GM12873 (cell line): ENCODE data around the gene AMOTL1.

ENCODE experiments used
- TF ChIP-seq, protein P1 (sequence below): IDR thresholded peaks from 2 replicates; pipeline ENCODE4 v1.5.1; 2012; ENCODE audit warnings: low read depth, mild to moderate bottlenecking, moderate library complexity, low read length, control low read depth; ENCODE audit not compliant: insufficient read depth; ENCODE audit errors: missing control alignments

The AMOTL1 gene

DNA sequence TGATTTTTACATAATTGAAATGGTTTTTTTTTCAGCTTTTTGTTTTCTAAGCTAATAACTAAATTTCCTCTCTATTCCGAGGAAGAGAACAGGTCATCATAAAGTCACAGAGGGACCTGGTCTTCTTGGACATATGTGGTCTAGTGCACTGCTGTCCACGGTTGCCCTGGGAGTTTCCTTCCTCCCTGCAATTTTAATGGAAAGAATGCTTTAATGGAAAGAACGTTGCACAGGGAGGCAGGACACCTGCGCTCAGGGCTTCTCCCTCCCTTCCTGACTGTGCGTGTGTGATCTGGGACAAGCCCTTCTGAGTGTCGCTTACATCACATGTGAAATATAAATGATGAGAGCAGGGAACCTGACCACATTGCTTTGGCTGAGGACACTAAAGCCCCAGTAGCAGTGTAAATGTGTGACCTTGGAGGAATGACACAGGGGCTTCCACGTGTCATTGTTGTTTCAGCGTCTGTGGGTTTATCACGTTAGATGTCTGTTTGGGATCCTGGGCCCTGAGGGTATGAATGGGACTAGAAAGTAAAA, 93.2 kb downstream of the AMOTL1 start:
- TF ChIP-seq, protein P1, sequence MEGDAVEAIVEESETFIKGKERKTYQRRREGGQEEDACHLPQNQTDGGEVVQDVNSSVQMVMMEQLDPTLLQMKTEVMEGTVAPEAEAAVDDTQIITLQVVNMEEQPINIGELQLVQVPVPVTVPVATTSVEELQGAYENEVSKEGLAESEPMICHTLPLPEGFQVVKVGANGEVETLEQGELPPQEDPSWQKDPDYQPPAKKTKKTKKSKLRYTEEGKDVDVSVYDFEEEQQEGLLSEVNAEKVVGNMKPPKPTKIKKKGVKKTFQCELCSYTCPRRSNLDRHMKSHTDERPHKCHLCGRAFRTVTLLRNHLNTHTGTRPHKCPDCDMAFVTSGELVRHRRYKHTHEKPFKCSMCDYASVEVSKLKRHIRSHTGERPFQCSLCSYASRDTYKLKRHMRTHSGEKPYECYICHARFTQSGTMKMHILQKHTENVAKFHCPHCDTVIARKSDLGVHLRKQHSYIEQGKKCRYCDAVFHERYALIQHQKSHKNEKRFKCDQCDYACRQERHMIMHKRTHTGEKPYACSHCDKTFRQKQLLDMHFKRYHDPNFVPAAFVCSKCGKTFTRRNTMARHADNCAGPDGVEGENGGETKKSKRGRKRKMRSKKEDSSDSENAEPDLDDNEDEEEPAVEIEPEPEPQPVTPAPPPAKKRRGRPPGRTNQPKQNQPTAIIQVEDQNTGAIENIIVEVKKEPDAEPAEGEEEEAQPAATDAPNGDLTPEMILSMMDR, result no peak

DNA sequence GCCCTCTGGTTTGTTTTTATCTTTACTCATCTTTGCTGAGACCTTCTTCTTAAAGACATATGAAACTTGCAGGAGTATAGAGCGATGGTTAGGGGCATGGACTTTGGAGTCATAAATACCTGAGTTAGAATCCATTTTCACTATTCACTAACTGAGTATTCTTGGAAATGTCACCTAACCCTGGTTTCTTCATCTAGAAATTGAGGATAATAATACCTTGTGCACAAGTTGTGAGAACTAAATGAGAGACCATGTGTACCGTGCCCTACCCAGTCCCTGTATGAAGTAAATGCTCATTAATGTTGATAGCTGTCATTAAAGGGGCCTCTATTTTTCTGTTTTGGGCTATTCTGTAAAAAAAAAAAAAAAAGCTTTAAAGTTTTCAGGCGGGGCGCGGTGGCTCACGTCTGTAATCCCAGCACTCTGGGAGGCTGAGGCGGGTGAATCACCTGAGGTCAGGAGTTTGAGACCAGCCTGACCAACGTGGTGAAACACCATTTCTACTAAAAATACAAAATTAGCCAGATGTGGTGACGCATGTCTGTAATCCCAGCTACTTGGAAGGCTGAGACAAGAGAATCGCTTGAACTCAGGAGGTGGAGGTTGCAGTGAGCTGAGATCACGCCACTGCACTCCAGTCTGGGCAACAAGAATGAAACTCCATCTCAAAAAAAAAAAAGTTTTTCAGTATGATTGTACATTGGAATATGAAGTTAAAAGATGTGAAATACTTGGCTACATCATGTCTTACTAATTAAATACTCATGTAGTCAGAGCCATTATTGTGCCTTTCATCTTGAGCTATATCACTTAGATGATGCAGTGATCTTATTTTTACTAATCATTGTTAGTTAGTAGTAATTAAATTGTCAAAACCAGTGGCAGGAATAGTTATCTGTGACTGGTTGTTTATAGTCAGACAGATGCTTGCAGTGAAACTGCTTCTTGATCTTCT, 95.0 kb downstream of the AMOTL1 start:
- TF ChIP-seq, protein P1, result no peak

DNA sequence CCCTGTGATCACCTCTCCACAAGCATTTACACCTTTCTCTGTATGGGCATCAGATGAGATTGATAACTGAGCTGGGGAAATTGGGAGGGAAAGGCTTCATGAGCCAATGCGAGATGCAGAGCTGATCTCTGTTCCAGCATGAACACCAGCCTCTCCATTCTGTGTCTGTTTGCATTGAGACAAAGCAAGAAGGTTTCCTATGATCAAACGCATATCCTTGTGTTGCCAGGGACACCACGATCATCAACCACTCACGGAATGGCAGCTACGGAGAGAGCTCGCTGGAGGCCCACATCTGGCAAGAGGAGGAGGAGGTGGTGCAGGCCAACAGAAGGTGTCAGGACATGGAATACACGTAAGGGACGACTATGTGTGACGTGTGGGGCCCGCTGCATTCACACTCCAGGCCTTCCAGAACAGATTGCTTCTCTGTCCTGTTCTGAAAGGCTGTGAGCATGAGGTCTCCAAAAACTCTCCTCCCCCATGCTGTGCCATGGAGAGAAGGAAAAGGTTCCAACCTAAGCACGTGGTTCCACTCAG, 96.4 kb downstream of the AMOTL1 start:
- TF ChIP-seq, protein P1, result no peak

DNA sequence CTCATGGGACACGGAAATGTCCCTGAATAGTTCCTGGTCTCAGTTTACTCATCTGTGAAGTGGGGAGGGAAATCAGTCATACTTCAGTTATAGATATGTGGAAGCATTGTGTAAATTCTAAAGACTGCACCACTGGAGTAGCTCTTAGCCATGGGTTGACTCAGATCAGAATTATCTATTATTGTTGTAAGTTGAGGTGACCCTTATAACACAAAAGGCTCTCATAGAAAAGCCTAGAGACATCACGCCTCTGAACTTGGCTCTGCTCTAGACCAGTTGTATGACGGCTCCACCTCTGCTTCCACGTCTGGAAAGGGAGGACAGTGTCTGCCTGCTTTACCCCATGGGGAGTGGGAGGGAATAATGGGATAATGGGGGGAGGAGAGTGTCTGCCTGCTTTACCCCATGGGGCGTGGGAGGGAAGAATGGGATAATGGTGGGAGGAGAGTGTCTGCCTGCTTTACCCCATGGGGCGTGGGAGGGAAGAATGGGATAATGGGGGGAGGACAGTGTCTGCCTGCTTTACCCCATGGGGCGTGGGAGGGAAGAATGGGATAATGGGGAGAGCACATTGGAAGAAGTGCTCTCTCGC, 98.2 kb downstream of the AMOTL1 start:
- TF ChIP-seq, protein P1, result no peak

DNA sequence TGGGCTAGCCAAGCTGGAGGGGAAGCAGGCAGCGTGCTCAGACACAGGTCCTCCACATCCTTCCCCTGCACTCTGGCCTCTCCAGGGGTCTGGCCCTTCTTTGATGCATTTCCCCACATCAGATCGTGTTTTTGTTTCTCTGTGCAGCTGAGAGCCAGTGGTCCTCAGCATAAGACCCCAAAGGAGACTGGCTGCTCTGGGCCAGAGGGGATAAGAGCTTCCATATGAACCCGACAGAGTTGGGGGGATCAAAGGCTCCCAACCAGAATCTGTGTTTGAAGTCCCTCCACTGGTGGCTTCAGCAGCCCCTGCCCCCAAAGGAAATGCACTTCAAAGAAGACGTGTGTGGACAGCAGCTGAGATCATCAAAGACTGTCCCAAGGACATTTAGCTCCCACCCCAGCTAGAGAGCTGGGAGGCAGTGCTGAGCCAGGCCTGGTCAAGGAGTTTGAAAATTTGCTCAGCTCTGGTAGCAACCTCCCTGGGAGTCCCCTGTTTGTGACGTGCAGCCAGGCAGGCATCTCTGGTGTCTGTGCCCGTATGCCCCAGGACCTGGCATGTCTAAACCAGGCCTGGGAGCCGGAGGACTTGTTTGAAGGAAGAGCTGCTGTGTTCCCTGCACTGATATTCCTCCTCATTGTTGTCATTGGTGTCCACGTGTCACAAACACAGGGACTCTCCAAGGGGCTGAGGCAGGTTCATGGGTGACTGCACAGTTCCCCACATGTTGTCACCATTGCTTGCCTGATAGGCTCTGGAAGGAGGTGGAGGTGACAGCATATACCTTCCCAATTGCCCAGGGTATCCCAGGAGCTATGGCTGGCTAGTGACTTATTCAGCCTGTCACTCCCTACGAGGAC, 99.0 kb downstream of the AMOTL1 start:
- TF ChIP-seq, protein P1, result no peak

DNA sequence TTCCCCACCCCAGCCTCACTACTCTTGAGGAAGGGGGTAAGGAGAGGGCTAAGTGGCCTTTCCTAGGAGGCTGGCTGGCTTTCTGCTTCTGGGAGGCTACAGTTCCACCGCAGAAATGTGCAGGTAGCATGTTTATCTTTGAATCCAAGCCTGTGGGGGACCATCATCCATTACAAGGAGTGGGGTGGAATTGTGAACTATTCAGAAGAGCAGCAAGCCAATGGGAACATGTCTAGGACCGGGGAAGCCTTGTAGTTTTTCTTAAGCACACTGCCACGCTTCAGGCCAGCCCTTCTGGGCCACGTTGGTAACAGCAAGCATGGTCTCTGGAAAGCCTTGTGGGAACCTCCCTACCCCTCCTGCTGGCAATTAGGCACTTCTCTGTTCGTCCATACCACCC, 100.3 kb downstream of the AMOTL1 start:
- TF ChIP-seq, protein P1, result no peak
